GM18498 (cell line): Measurements from ENCODE around the gene EPSTI1.

Experiments used
- ATAC-seq: cut with Tn5 transposase; IDR thresholded peaks from one replicate; pipeline ENCODE4 v1.9.1; 2021; ENCODE audit warnings: mild to moderate bottlenecking, moderate library complexity; ENCODE audit not compliant: unreplicated experiment

Gene EPSTI1

GRCh38 chr13:42860485-42860884 lies 131.6 kb downstream of the EPSTI1 start:
- no peak for ATAC-seq

GRCh38 chr13:42859760-42860159 lies 132.3 kb downstream of the EPSTI1 start:
- ATAC-seq = no peak

DNA sequence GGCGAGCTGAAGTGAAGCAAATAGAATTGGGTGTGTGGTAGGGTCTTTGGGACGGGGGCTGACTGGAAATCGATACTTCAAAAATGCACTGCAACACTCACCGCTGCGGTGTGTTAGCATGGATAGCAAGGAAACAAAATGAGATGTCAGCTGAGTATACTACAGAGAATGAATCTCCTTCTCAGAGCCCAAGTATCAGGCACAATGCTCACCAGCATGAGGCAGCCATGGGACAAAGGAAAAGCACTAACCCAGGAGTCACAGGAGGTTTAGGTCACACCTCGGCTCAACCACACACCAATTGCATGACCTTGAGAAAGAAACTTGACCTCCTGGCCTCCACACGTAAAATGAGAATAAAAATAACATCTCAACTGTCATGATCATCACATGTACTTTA lies 136.6 kb downstream of the EPSTI1 start:
- no peak for ATAC-seq

DNA sequence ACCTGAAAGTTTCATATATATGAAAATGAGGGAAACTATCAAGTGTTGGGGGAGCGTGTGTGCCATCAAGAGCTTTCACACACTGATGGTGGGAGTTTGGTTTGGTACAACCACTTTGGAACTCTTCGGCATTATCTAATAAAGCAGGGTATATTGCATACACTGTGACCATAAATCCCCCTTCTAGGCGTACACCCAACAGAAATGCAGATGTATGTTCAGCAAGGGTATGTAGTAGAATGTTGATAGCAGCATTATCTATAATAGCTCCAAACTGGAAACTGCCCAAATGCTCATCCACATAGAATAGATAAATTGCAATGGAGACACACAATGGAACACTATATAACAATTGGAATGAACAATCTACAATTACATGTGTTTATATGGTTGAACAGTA lies 139.9 kb downstream of the EPSTI1 start:
- ATAC-seq = no peak

GRCh38 chr13:42849200-42849599 lies 142.8 kb downstream of the EPSTI1 start:
- no peak for ATAC-seq

- no peak for ATAC-seq
Observed at GRCh38 chr13:42847891-42848663, 144.0 kb downstream of the EPSTI1 start.

GRCh38 chr13:42836930-42837690 lies 154.9 kb downstream of the EPSTI1 start:
- ATAC-seq = no peak
